NCI-H774 (cell line): ENCODE measurements around the gene ERC1.

Source experiments
- DNase-seq: peaks from one replicate; lab custom pipeline; 2025; lab: John Stamatoyannopoulos, UW

The ERC1 gene

DNA sequence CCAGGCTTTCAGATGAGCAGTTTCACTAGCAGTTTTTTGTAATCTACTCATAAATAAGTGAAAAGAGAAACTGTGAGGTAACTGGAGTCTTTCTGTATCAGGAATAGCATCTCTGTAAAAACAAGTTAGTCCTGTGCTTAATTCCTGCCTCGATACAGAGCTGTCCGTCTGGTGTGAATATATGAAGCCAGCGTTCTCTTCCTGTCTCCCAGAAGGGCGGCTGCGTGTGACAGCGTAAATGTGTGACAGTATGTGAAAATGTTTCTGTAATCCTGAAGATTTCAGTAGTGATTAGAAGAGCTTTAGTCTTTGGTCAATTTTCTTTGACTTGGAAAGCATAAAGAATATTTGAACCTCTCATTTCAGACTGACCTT, 453.1 kb downstream of the ERC1 start:
- DNase-seq = no peak

DNA sequence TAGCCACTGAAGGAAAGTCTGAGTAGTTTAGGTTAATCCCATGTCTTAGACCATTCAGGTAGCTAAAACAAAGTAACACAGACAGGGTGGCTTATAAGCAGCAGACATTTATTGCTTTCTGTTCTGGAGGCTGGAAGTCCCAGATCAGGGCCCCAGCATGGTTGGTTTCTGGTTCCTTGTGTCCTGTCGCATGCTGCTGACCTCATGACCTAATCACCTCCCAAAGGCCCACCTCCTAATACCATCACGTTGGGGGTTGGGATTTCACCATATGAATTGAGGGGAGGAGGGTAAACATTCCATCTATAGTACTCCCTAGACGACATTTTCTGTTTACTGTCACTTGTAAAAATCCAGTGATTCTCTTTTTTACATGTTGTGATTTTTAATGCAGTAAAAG, 454.8 kb downstream of the ERC1 start:
- DNase-seq = no peak

DNA sequence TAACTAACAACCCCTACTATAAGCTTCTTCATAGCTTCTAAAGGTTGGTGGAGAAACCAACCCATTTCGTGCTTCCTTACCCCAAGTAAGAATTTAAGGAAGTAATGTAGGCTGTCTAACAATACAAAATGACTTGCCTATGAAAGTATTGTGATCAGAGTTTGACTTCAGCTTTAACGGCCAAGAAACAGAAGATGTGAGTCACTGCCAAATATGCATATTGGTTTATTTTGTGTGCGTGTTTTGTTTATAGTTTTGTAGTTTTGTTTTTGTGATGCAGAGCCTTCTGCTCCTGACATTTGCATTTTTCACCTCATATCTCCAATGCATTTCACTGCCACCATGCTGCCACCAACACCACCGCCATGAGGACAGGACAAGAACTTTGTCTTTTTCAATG, 457.3 kb downstream of the ERC1 start:
- DNase-seq = no peak

DNA sequence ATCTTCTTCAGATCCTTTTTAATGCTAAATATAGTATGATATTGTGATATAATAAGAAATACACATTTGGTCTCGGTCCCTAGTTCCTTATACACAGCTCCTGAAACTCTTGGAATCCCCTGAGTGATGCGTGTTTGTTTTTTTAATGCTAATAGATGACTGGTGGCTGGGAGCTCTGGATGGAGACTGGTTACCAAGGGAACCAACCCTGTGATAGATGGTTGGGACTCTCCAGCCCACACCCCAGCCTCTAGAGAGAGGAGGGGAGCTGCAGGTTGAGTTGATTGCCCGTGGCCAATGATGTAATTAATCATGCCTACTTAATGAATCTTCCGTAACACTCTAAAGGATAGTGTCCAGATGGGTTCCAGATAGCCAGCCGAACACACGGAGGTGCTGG, 462.8 kb downstream of the ERC1 start:
- DNase-seq = no peak

DNA sequence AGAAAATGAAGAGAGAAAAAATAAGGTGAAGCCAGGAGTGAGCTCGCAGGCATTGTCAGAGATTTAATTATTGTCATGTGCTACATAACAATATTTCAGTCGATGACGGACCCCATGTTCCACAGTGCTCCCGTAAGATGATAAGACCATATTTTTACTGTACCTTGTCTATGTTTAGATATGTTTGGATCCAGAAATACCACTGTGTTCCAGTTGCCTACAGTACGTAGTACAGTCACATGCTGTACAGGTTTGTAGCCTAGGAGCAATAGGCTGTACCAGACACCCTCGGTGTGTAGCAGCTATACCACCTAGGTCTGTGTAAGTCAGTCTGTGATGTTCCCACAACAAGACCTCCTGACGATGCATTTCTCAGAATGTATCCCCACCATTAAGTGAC, 465.9 kb downstream of the ERC1 start:
- DNase-seq = no peak

DNA sequence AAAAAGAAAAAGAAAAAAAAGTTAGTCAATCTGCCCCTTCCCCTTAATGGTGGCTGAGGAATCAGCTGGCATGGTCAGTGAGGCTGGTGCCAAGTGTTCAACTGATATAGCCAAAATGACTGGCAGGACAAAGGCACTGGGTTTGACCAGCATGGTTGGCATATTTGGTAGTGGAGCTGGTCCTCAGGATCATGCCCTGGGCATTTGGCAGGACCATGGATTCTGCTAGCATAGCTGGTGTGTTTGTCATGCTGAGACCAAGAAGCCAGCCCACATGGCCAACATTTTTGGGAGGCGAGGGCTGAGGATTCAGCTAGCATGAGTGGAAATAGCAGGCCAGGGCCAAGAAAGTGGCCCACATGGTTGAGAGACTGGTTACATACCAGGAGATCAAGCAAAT, 466.9 kb downstream of the ERC1 start:
- DNase-seq = no peak

DNA sequence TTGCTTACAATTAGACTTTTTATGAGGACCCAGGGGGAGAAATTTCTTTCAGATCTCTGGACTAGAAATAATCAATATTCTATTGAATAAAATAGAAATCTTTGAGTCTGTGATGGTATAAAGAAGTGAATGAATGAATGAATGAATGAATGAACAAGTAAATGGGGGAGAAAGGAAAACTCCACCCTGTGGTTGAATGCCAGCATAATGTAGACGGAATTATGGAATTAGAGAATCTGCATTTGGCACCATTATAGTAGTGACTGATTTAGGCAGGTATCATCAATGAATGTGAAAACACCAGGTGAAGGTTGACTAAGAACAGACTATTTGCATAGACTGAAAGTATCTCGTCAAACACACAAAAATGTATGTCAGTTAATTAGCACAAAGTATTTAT, 468.3 kb downstream of the ERC1 start:
- no peak for DNase-seq

DNA sequence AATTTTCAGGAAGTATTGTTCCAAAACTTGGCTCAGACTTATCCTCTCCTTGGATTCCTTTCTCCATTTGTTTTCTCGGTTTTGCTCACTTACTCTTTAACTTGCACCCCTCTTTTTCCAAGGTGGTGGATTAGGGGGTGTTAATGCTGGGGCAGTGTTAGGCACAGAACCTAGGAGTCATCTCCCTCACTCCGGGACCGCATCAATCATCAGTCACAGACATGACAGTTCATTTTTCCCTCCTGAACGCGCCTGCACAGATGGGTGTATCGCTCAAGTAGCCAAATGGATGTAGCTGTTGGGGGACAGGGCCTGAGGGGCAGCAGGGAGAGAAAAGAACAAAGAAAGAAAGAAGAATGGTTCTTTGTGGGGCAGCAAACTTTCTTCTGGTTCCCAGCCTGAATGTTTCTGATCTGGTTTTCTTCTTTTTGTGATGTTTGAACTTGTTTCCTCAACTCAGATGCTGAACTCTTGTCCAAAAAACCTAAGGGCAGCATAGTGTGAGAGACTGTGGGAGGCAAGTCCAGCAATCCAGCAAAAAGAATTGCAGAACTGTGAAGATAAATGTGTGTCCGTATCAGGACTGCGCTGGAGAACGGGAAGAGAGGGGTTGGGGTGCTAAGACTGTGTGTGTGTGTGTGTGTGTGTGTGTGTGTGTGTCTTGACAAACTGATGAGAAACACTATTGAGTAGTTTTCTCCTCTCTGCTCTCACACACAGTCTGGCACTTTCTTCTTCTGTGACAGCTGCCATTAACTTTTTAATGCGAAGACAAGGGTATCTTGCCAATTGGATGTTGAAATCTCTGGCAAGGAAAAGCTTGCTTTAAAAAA, 472.3 kb downstream of the ERC1 start:
- DNase-seq = no peak

DNA sequence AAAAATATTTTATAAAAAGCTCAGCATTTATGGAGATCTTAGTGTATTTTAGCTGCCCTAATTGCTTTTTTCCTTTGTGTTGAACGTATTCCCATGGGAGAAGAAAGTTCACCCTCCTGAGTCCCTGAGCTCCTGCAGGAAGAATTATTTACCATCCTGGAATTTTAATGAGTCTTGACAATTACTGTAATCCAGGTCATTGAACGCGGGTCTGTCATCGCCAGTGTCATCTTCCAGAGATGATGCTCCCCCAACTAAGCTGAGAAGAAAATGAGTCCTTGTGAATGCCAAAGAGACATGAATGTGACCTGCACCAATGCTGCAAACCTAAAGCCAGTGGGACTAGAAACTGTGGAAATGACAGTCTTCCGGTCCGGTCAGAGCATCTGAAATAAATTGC, 473.9 kb downstream of the ERC1 start:
- DNase-seq = no peak

DNA sequence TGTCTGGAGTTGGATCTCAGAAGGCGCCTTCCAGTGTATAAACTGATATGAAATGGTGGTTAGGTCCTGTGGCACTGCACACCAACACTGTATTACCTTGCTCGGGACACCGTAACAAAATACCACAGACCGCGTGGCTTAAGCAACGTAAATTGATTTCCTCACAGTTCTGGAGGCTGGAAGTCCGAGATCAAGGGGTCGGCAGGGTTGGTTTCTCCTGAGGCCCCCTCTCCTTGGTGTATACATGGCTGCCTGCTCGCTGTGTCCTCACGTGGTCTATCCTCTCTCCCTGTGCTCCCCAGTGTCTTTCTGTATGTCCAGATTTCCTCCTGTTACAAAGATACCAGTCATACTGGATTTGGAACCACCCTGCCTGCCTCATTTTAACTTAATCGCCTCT, 475.0 kb downstream of the ERC1 start:
- DNase-seq = no peak

DNA sequence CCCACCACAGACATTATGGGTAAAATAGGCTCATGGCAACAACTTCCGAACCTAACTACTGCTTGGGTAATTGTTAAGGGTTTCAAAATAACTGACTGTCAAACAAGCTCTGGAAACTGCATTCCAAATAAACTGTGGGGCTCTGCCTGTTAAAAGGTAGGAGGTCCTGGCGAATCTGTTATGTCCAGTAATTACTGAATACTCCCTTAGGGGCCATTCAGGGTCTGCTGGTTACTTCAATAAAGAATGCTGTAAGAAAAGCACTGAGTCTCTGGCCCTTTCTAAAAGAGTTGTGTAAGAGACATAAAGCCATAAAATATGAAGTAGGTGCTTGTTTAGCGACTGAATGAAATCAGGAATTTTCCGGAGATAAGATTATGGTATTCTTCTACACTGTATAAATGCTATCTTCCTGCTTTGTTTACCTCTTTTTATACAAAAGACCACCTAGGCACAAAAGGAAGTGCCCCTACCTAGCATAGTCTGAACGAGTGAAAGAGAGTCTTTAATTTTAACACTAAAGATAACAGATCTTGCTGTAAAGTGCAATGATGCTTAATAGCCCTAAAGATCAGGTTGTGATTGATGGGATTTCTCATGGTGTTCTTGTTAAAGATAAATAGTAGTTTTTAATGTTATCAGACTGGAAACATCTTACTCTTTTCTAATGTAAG, 475.6 kb downstream of the ERC1 start:
- no peak for DNase-seq

DNA sequence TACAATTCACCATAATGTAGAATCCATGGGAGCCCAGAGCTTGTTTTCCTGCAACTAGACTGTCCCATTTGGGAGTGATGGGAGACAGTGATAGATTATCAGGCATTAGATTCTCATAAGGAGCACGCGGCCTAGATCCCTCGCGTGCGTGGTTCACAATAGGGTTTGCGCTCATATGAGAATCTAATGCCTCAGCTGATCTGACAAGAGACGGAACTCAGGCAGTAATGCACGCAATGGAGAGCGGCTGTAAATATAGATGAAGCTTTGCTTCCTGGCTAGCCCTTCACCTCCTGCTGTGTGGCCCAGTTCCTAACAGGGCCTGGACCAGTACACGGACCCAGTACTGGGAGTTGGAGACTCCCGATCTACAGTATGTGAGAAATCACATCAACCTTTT, 476.7 kb downstream of the ERC1 start:
- no peak for DNase-seq

DNA sequence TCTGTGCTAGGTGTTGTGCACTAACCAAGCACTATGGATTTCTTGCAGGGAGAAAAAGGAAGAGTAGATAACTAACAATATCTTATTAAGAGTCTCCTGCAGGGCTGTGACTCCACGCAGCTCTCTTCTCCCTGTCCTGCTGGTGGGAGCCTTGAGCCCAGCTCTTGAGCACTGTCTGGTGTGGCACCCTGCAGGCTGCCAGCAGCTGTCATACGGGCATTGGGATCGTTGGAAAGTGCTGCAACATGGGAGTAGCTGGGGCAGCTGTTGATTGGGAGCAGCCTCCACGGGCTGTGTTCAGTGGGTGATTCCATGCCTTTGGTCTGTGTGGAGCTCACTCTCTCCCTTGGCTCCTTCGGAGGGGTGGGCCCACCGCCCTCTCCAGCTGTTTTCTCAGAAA, 478.0 kb downstream of the ERC1 start:
- DNase-seq = no peak

DNA sequence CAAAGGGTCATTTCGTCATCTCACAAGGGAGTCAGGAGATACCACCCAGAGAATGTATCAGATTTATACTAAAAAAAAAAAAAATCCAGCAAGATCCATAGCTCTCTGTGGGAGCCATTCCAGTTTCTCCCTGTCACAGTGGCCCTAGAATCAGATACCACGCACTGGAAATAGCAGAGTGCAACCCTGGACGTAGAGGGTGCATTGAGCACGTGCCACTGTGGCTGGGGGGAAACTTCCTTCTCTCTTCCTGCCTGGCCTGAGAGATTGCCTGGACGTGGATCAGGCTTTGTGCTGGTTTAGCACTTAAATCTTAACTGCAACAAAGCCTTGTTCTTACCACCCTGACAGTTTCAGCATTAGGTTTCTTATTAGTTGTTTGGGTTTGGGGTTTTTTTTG, 479.0 kb downstream of the ERC1 start:
- no peak for DNase-seq

DNA sequence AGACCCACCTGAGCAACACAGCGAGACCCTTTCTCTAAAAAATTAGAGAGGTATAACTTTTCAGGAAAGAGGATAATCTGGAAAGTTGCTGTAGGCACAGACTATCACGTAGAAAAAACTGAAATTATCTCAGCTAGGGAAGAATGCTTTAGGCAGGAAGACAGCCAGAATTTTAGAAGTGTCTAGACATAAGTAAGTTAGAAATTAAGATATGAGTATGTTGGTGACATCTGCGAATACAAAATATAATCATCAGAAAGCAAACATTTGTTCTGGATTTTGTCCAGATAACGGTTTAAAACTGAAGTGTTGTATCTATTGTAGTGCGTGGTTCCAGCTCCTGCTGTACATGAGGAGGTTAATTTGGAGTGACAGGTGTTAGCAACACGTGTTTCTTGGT, 480.2 kb downstream of the ERC1 start:
- no peak for DNase-seq

DNA sequence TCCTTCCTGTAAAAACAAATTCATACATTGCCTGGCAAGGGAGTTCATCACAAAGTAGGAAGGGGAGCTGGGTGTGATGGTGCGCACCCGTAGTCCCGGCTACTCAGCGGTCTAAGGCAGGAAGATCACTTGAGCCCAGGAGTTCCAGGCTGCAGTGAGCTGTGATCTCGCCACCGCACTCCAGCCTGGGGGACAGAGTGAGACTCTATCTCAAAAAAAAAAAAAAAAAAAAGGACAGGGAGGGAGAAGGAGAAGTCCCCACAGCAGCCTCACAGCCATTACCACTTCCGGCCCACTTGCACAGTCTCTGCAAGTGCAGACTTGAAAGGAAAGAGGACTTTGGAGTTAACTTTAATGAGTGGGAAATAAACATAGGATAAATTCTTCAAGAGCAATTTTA, 482.4 kb downstream of the ERC1 start:
- no peak for DNase-seq

DNA sequence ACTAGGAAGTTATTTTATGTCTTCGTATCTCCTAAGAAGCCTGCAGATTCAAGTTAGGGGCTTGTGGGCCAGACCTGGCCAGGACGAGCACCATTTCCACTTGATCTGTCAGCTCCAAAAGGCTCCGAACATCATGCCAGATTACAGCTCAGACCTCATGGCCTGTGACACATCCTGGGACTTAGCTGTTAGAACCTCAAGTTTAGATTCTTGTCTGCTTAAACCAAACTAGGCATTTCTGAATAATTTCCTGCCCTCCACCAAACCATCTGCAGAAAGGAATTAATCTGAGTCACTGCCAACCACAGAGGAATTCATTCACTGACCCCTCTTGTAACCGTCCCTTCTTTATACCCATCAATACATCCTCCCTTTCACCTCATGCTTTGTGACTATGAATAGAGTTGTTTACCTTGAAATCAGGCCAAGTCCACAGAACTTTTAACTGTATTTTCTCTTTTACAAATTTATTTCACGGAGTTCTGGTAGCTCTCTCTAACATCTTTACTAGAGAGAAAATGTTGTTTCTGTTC, 483.1 kb downstream of the ERC1 start:
- no peak for DNase-seq

DNA sequence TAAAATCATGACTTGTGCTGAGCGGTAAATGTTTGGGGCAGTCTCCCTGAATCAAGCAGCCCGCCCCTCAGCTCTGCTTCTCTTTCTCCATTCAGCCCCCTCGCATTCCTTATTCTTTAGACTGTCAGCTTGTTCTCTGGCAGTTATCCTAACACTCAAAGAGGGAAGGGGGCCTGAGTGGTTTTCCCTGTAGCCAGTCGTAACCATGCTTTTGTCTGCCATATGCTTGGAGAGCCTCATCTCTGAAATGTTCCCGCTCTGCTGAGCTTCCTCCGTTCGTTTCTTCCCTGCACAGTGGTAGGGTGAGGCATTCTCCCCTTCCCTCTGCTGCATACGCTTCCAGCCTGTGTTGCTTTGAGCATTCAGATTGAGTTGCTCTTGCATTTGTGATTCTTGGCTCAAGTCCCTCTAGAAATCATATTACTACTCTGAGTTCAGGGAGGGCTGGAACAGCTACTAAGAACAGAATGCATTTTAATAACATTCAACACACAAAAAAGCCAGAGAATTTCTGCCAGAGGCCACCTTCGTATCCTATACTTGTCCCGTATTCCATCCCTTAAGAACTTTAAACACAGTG, 483.6 kb downstream of the ERC1 start:
- no peak for DNase-seq

DNA sequence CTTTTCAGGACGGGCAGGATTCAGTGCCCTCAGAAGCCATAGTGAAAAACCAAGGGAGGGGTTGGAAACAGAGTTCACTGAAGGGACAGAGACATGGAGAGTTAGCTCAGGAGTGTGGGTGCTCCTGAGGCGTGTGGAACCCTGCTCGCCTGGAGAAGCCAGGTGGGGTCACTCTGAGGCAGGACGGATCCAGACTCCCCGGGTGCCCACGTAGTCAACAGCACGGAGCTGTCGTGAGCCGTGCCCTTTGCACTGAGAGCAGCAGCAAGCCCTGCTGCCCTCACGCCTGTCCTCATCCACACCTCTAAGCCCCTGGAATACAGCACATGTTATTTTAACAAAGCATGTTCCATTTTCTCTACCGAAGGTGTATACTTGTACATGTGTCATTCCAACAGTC, 488.6 kb downstream of the ERC1 start:
- DNase-seq = no peak

DNA sequence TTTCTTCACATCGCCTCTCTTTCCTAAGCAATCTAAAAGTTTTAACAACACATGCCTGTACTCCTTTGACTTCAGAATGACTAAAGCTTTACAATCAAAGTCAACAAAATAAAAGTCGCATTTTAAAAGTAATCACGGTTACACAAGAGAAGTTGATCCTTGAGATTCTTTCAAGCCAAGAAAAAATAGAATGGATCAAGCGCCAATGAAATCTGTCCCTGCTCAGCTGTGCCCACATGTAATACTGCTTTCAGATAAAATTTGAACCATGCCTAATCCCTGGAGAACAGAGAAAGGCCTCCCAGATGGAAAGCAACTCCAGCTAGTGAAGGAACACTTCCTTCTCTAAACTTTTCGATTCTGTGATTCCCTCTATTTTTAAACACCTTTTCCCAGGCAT, 490.3 kb downstream of the ERC1 start:
- DNase-seq = no peak

DNA sequence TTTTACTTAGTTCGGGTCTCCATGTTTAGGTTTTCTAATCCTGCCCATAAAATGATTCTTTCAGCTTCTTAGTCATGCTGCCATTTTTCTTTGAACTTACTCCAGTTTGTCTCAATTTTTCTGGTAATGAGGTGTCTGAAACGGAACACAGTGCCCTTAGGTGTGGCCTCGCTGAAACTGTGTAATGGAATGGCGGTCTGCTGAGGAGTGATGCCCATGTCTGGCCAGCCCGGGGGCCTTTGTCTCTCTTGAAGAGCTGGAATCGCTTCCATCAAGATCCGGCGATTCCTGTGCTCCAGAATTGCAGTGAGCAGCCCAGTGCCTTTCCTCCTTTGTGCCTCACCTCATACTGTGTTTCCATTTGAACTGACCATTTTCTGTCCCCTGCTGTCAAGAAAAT, 490.9 kb downstream of the ERC1 start:
- DNase-seq = no peak

DNA sequence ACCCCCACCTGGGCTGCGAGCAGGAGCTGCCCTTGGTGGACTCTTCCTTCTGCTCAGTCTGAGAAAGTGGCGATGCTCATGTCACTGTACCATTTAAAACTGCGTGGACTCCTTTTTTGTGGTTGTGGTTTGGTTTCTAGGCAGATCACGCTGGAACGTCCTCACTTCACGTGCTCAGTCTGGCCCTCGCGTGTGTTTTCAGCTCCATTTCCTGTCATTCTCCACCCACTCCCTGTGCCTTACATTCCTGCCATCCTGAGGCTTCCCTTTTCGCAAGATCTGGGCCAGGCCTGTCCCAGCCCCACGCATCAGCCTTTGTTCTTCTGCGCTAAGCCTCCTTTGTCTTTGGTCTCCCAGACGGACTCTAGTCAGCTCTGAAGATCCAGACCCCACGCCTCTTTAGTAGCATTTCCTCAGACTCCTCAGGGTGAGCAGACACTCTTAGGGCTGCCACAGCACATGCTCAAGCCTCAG, 497.9 kb downstream of the ERC1 start:
- no peak for DNase-seq
